ENCODE measurements around the gene BCCIP. TPM values are rescaled to one million over a fixed set of nuclear protein-coding genes. Genes with fewer than 3 reads are reported as not detected.

BCCIP gene
- total and polyA plus RNA-seq, 7 donors = 57.6 to 235 (median 87.6) TPM

- intact Hi-C loops (cut with DNase I) = no loop called here
- ATAC-seq = no peak
- peaks cover 12 to 88% of the 10 kb centered on the region in 2 donors for H3K36me3 ChIP-seq (ENCODE audit: insufficient read depth in 1 of 2, low read depth in 1 of 2)
- H3K4me1 ChIP-seq = no peaks in the 10 kb centered on the region
- H3K27me3 ChIP-seq (ENCODE audit: insufficient read depth in 3 of 3, low read length in 2 of 3) = no peaks in the 10 kb centered on the region
- WGBS, 3 donors = 69 to 82% (median 82%) methylated on average over 1 of the region's 1 CpG
- no peak overlapping the region for H3K27ac ChIP-seq
- H3K9me3 ChIP-seq = no peaks in the 10 kb centered on the region
- DNase-seq = no peak
- H3K4me3 ChIP-seq = no peak overlapping the region
- TF ChIP-seq CTCF (IDR thresholded peaks at IDR 0.05) = no peak
Measured at GRCh38 chr10:125812128-125812750, 11.1 kb upstream of the BCCIP start.

- WGBS, 3 donors = 0 to 29% (median 0%) methylated on average over 1 of the region's 1 CpG
- DNase-seq (no peak), ATAC-seq (no peak)
- no peaks in the 10 kb centered on the region for H3K27me3 ChIP-seq (ENCODE audit: insufficient read depth in 3 of 3, low read length in 2 of 3)
- no peaks in the 10 kb centered on the region for H3K4me1 ChIP-seq
- H3K27ac ChIP-seq = no peak overlapping the region
- no peaks in the 10 kb centered on the region for H3K9me3 ChIP-seq
- no peak for TF ChIP-seq CTCF (IDR thresholded peaks at IDR 0.05)
- intact Hi-C loops (cut with DNase I) = no loop called here
- peaks cover 9 to 52% of the 10 kb centered on the region in 2 donors for H3K36me3 ChIP-seq (ENCODE audit: insufficient read depth in 1 of 2, low read depth in 1 of 2)
- H3K4me3 ChIP-seq = no peak overlapping the region
Measured at GRCh38 chr10:125815764-125816163, 7.6 kb upstream of the BCCIP start.

GRCh38 chr10:125816548-125816947, 6.8 kb upstream of the BCCIP start:
- DNase-seq (no peak), ATAC-seq (no peak)
- Histone ChIP-seq H3K36me3 (ENCODE audit: insufficient read depth in 1 of 2, low read depth in 1 of 2) (peaks cover 9 to 45% of the 10 kb centered on the region in 2 donors), H3K27ac (no peak overlapping the region), H3K27me3 (ENCODE audit: insufficient read depth in 3 of 3, low read length in 2 of 3) (no peaks in the 10 kb centered on the region), H3K4me3 (no peak overlapping the region), H3K4me1 (peaks cover 6% of the 10 kb centered on the region), H3K9me3 (no peaks in the 10 kb centered on the region)
- WGBS, 3 donors = 81 to 94% (median 89%) methylated on average over 4 of the region's 4 CpGs
- no peak for TF ChIP-seq CTCF (IDR thresholded peaks at IDR 0.05)
- intact Hi-C loops (cut with DNase I) = no loop called here

- WGBS, 3 donors = 89 to 90% (median 89%) methylated on average over 6 of the region's 6 CpGs
- no peak for ATAC-seq
Measured at GRCh38 chr10:125817337-125817946, 5.9 kb upstream of the BCCIP start.

More at GRCh38 chr10:125817337-125817946, 5.9 kb upstream of the BCCIP start:
- Histone ChIP-seq H3K4me3 (no peak overlapping the region), H3K4me1 (peaks cover 13% of the 10 kb centered on the region), H3K27ac (no peak overlapping the region), H3K27me3 (ENCODE audit: insufficient read depth in 3 of 3, low read length in 2 of 3) (no peaks in the 10 kb centered on the region), H3K36me3 (ENCODE audit: insufficient read depth in 1 of 2, low read depth in 1 of 2) (peaks cover 9 to 37% of the 10 kb centered on the region in 2 donors), H3K9me3 (no peaks in the 10 kb centered on the region)
- no peak for TF ChIP-seq CTCF (IDR thresholded peaks at IDR 0.05)
- intact Hi-C loops (cut with DNase I) = no loop called here
- no peak for DNase-seq
